B cell (primary cell): ENCODE results near the gene RNF141. TPM values are rescaled to one million over a fixed set of nuclear protein-coding genes. Genes with fewer than 3 reads are reported as not detected.

Experiments used
- ATAC-seq: fragments of 200-7000 bp; cut with Tn5 transposase; one replicate; pipeline ENCODE4 v1.10.0; 2021; ENCODE audit warnings: low read depth, mild to moderate bottlenecking, moderate number of reproducible peaks, moderate library complexity
- CTCF ChIA-PET: fragments of 350-600 bp; sonication (Branson Sonifier 250); formaldehyde crosslinking; loops from one replicate; lab custom pipeline; 2021; ENCODE audit warnings: antibody characterized with exemption, inconsistent platforms; lab: Charles Lee
- POLR2A ChIA-PET: fragments of 350-600 bp; sonication (Branson Sonifier 250); formaldehyde crosslinking; loops from one replicate; lab custom pipeline; 2021; ENCODE audit warnings: antibody characterized with exemption; lab: Charles Lee
- DNase-seq: peaks from one replicate; pipeline ENCODE4 v3.0.0; 2013
- H2AFZ ChIP-seq: 2 replicates; pipeline ENCODE4 v1.6.1; 2012; ENCODE audit warnings: mild to moderate bottlenecking, low read depth, low read length; ENCODE audit not compliant: insufficient read depth, poor library complexity, severe bottlenecking
- H3K27ac ChIP-seq, 2 donors: 1 replicate in 1 of 2; 2 replicates in 1 of 2; pipeline ENCODE4 v1.5.1; 2012 to 2013; ENCODE audit warnings: low read length in 2 of 2, mild to moderate bottlenecking in 2 of 2, moderate library complexity in 1 of 2
- H3K27me3 ChIP-seq, 4 experiments: fragments of 200-600 bp in 1 of 4; sonication (generic) in 1 of 4; replicated peaks in 1 of 4; 1 replicate in 2 of 4; 2 replicates in 2 of 4; pipeline versions ENCODE4 v1.6.1 to v1.7.0; 2013 to 2016; ENCODE audit warnings: low read length in 3 of 4, mild to moderate bottlenecking in 2 of 4, mixed read lengths in 1 of 4, moderate library complexity in 1 of 4; ENCODE audit not compliant: insufficient read depth in 4 of 4, control insufficient read depth in 3 of 4; ENCODE audit errors: control extremely low read depth in 1 of 4
- H3K36me3 ChIP-seq, 2 experiments: replicated peaks in 1 of 2; 1 replicate in 1 of 2; 2 replicates in 1 of 2; pipeline versions ENCODE4 v1.6.1 to v1.7.1; 2013; ENCODE audit warnings: low read length in 1 of 2; ENCODE audit not compliant: insufficient read depth in 2 of 2, control insufficient read depth in 1 of 2; ENCODE audit errors: control extremely low read depth in 1 of 2, extremely low read depth in 1 of 2
- H3K4me1 ChIP-seq, 2 donors: fragments of 200-600 bp in 1 of 2; sonication (generic) in 1 of 2; 1 replicate in 1 of 2; 2 replicates in 1 of 2; pipeline versions ENCODE4 v1.5.1 to v1.6.1; 2013 to 2017; ENCODE audit warnings: low read length in 2 of 2; ENCODE audit not compliant: control insufficient read depth in 2 of 2, insufficient read depth in 2 of 2
- H3K4me2 ChIP-seq: replicated peaks from 2 replicates; pipeline ENCODE3; 2012; ENCODE audit warnings: mild to moderate bottlenecking, low read depth, low read length; ENCODE audit not compliant: poor library complexity, severe bottlenecking
- H3K4me3 ChIP-seq, 5 experiments: fragments of 200-600 bp in 1 of 5; sonication (generic) in 1 of 5; 1 replicate in 3 of 5; 2 replicates in 2 of 5; pipeline versions ENCODE4 v1.5.1 to v1.7.0; 2011 to 2016; ENCODE audit warnings: low read length in 4 of 5, mild to moderate bottlenecking in 4 of 5, low read depth in 2 of 5, control low read depth in 1 of 5, moderate library complexity in 1 of 5; ENCODE audit not compliant: insufficient read depth in 1 of 5; ENCODE audit errors: control extremely low read depth in 1 of 5, extremely low read depth in 1 of 5
- H3K79me2 ChIP-seq: fragments of 200-600 bp; sonication (generic); one replicate; pipeline ENCODE4 v1.6.0; 2016; ENCODE audit warnings: low read length; ENCODE audit not compliant: control insufficient read depth, insufficient read depth
- H3K9ac ChIP-seq: fragments of 200-600 bp; sonication (generic); 2 replicates; pipeline ENCODE4 v1.6.1; 2017; ENCODE audit warnings: mild to moderate bottlenecking, low read length, moderate library complexity
- H3K9me3 ChIP-seq, 3 donors: one replicate each; pipeline versions ENCODE4 v1.6.1 to v1.7.1; 2013; ENCODE audit warnings: low read length in 2 of 3; ENCODE audit not compliant: control insufficient read depth in 2 of 3, insufficient read depth in 1 of 3; ENCODE audit errors: control extremely low read depth in 1 of 3
- H4K20me1 ChIP-seq: 2 replicates; pipeline ENCODE4 v1.6.0; 2012; ENCODE audit warnings: mild to moderate bottlenecking, low read length; ENCODE audit not compliant: insufficient read depth, control insufficient read depth, poor library complexity, severe bottlenecking
- H3K27ac Mint-ChIP-seq: one replicate; pipeline ENCODE4 v1.8.0; 2021; ENCODE audit warnings: mixed read lengths
- H3K27me3 Mint-ChIP-seq: one replicate; pipeline ENCODE4 v1.8.0; 2021; ENCODE audit warnings: mixed read lengths
- H3K4me1 Mint-ChIP-seq: one replicate; pipeline ENCODE4 v1.8.0; 2021; ENCODE audit warnings: mixed read lengths
- H3K4me3 Mint-ChIP-seq: one replicate; pipeline ENCODE4 v1.8.0; 2021; ENCODE audit warnings: mixed read lengths
- H3K9me3 Mint-ChIP-seq: one replicate; pipeline ENCODE4 v1.8.0; 2022; ENCODE audit warnings: mixed read lengths; ENCODE audit not compliant: insufficient read depth
- EZH2 ChIP-seq: IDR thresholded peaks from 2 replicates; pipeline ENCODE4 v1.6.1; 2012; ENCODE audit warnings: borderline replicate concordance, low read depth, mild to moderate bottlenecking, moderate library complexity, low read length; ENCODE audit not compliant: insufficient read depth, poor library complexity, severe bottlenecking
- WGBS: methylation state at CpG from one replicate; pipeline ENCODE4 v1.1.5; 2013; ENCODE audit warnings: missing lambda C conversion rate; ENCODE audit not compliant: insufficient coverage; 5-methylcytosine and 5-hydroxymethylcytosine counted together
- intact Hi-C: fragments of 100-400 bp; cut with micrococcal nuclease; formaldehyde crosslinking; loops from one replicate; pipeline ENCODE4 v1.10.0; 2022
- polyA plus RNA-seq: library from polyadenylated mRNA; depleted of rRNA; stranded (reverse); fragments of >200 nt; gene quantifications from 2 replicates; pipeline ENCODE4 v1.2.3, GENCODE V29; 2012
- total RNA-seq, 2 donors: library from RNA; stranded (reverse); fragments of 120-200 nt in 1 of 2; gene quantifications; 1 replicate in 1 of 2; 2 replicates in 1 of 2; pipeline versions ENCODE4 v1.2.3 to v1.2.4, GENCODE V29; 2013 to 2022
- TF ChIP-seq, protein P1 (sequence below): fragments of 200-600 bp; IDR thresholded peaks from one replicate; pipeline ENCODE4 v1.8.0; 2022; ENCODE audit warnings: antibody characterized with exemption, mild to moderate bottlenecking

The RNF141 gene
- total and polyA plus RNA-seq, 2 donors (not counting 1 experiment from before 2014, with no cell fraction given), result 23.3 to 48.2 TPM

GRCh38 chr11:10551290-10551592, 10.3 kb upstream of the RNF141 start:
- ATAC-seq, result no peak
- no peaks in the 10 kb centered on the region for H3K27me3 Mint-ChIP-seq

GRCh38 chr11:10550503-10551289, 9.7 kb upstream of the RNF141 start:
- no peak overlapping the region for H3K4me3 ChIP-seq
- no peak for TF ChIP-seq EZH2
- no peak overlapping the region for H2AFZ ChIP-seq
- H3K4me1 Mint-ChIP-seq, result peaks cover 32% of the 10 kb centered on the region
- H3K4me3 Mint-ChIP-seq, result no peak overlapping the region
- WGBS, result 94% methylated on average over 2 of the region's 3 CpGs
- ATAC-seq, result no peak
- no peak overlapping the region for H3K27ac ChIP-seq
- H3K4me1 ChIP-seq, result peaks cover 7 to 9% of the 10 kb centered on the region in 2 donors
- no peaks in the 10 kb centered on the region for H3K27me3 Mint-ChIP-seq
- no peak overlapping the region for H3K9ac ChIP-seq
- H3K4me2 ChIP-seq, result no peak overlapping the region
- no peaks in the 10 kb centered on the region for H3K9me3 Mint-ChIP-seq
- H3K27ac Mint-ChIP-seq, result no peak overlapping the region
- no peaks in the 10 kb centered on the region for H3K79me2 ChIP-seq
- no peaks in the 10 kb centered on the region for H3K27me3 ChIP-seq
- ChIA-PET POLR2A (no interaction called here), CTCF (interaction anchor here (2.1 kb wide), 1 partner anchor 10 kb away, joined by 7 read pairs; the partner anchor contains the start of gene RNF141)
- H4K20me1 ChIP-seq, result no peaks in the 10 kb centered on the region
- H3K36me3 ChIP-seq, result no peaks in the 10 kb centered on the region
- intact Hi-C loops, result no loop called here
- DNase-seq, result no peak
- no peaks in the 10 kb centered on the region for H3K9me3 ChIP-seq

More at GRCh38 chr11:10551290-10551592, 10.3 kb upstream of the RNF141 start:
- peaks cover 2 to 5% of the 10 kb centered on the region in 2 donors for H3K4me1 ChIP-seq
- 100% methylated on average over 2 of the region's 4 CpGs for WGBS
- no peak overlapping the region for H3K27ac Mint-ChIP-seq
- no peaks in the 10 kb centered on the region for H3K27me3 ChIP-seq
- no peaks in the 10 kb centered on the region for H3K9me3 ChIP-seq
- H3K4me3 Mint-ChIP-seq, result no peak overlapping the region
- H3K4me3 ChIP-seq, result no peak overlapping the region
- H3K4me2 ChIP-seq, result no peak overlapping the region
- CTCF ChIA-PET, result interaction anchor here (2.1 to 2.2 kb wide), 2 partner anchors 10 to 13 kb away, joined by 7 to 8 read pairs; partner anchors contain the start of gene RNF141
- no peaks in the 10 kb centered on the region for H3K9me3 Mint-ChIP-seq
- H3K27ac ChIP-seq, result no peak overlapping the region
- H3K36me3 ChIP-seq, result no peaks in the 10 kb centered on the region
- H3K4me1 Mint-ChIP-seq, result peaks cover 32% of the 10 kb centered on the region
- no peak for DNase-seq
- H3K9ac ChIP-seq, result no peak overlapping the region
- intact Hi-C loops, result no loop called here
- H4K20me1 ChIP-seq, result no peaks in the 10 kb centered on the region
- POLR2A ChIA-PET, result no interaction called here
- no peak overlapping the region for H2AFZ ChIP-seq
- no peak for TF ChIP-seq EZH2
- TF ChIP-seq, protein P1, sequence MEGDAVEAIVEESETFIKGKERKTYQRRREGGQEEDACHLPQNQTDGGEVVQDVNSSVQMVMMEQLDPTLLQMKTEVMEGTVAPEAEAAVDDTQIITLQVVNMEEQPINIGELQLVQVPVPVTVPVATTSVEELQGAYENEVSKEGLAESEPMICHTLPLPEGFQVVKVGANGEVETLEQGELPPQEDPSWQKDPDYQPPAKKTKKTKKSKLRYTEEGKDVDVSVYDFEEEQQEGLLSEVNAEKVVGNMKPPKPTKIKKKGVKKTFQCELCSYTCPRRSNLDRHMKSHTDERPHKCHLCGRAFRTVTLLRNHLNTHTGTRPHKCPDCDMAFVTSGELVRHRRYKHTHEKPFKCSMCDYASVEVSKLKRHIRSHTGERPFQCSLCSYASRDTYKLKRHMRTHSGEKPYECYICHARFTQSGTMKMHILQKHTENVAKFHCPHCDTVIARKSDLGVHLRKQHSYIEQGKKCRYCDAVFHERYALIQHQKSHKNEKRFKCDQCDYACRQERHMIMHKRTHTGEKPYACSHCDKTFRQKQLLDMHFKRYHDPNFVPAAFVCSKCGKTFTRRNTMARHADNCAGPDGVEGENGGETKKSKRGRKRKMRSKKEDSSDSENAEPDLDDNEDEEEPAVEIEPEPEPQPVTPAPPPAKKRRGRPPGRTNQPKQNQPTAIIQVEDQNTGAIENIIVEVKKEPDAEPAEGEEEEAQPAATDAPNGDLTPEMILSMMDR, result no peak
- H3K79me2 ChIP-seq, result no peaks in the 10 kb centered on the region
